Astrocyte of the hippocampus (primary cell): ENCODE data around the gene DNAI7.

ENCODE experiments used
- DNase-seq: peaks from one replicate; pipeline ENCODE4 v3.0.0; 2011; ENCODE audit warnings: low read depth, low spot score

Gene DNAI7

GRCh38 chr12:25195056-25195971, at the start of gene DNAI7, which contains the start of gene ETFRF1:
DNAI7 (minus strand) TSS chr12:25195160; CDS start chr12:25195078, 82 bp downstream.
ETFRF1 (plus strand) TSS chr12:25195237; CDS start chr12:25203957, 8,720 bp downstream.
- peak; percentile 98 for DNase-seq

- DNase-seq: no peak
Observed at GRCh38 chr12:25243680-25243990, 48.7 kb upstream of the DNAI7 start.

GRCh38 chr12:25242981-25243679, 48.2 kb upstream of the DNAI7 start:
- DNase-seq: no peak

- DNase-seq: peak; percentile 56
Observed at GRCh38 chr12:25241167-25242020, 46.4 kb upstream of the DNAI7 start.

GRCh38 chr12:25236626-25237025, 41.7 kb upstream of the DNAI7 start:
- DNase-seq: peak; percentile 21

- peak; percentile 54 for DNase-seq
Observed at GRCh38 chr12:25236190-25236589, 41.2 kb upstream of the DNAI7 start.

- no peak for DNase-seq
Observed at GRCh38 chr12:25213338-25213737, 18.4 kb upstream of the DNAI7 start.

- no peak for DNase-seq
Observed at GRCh38 chr12:25208554-25208953, 13.6 kb upstream of the DNAI7 start.

- no peak for DNase-seq
Observed at GRCh38 chr12:25207846-25208245, 12.9 kb upstream of the DNAI7 start.

- DNase-seq: no peak
Observed at GRCh38 chr12:25207411-25207810, 12.5 kb upstream of the DNAI7 start.

- DNase-seq: no peak
Observed at GRCh38 chr12:25202137-25202536, 7.2 kb upstream of the DNAI7 start.

- peak; percentile 70 for DNase-seq
Observed at GRCh38 chr12:25200703-25201102, 5.7 kb upstream of the DNAI7 start.

- no peak for DNase-seq
Observed at GRCh38 chr12:25197608-25198007, 2.6 kb upstream of the DNAI7 start.

- no peak for DNase-seq
Observed at GRCh38 chr12:25194722-25195055, 271 bp downstream of the DNAI7 start.

- peak; percentile 11 for DNase-seq
Observed at GRCh38 chr12:25194214-25194613, 746 bp downstream of the DNAI7 start.

GRCh38 chr12:25190793-25191192, 4.2 kb downstream of the DNAI7 start:
- DNase-seq: no peak

GRCh38 chr12:25189656-25190055, 5.3 kb downstream of the DNAI7 start:
- peak; percentile 27 for DNase-seq

GRCh38 chr12:25187781-25188180, 7.2 kb downstream of the DNAI7 start:
- DNase-seq: peak; percentile 89

GRCh38 chr12:25186788-25187402, 8.1 kb downstream of the DNAI7 start:
- peak; percentile 66 for DNase-seq

GRCh38 chr12:25186038-25186787, 8.7 kb downstream of the DNAI7 start:
- DNase-seq: no peak

- no peak for DNase-seq
Observed at GRCh38 chr12:25184132-25184531, 10.8 kb downstream of the DNAI7 start.
